Gastroesophageal sphincter (tissue), 4 donors: ENCODE results near the gene PRDM15. TPM values are rescaled to one million over a fixed set of nuclear protein-coding genes. Genes with fewer than 3 reads are reported as not detected.

Experiments
- ATAC-seq: fragments of 150-250 bp; one replicate; pipeline ENCODE4 v1.9.1; 2016; ENCODE audit warnings: mild to moderate bottlenecking, moderate library complexity
- H3K27ac ChIP-seq, 4 donors: fragments of 200-600 bp; sonication (generic) in 3 of 4; 1 replicate in 3 of 4; 2 replicates in 1 of 4; pipeline ENCODE4 v1.5.1; 2016 to 2019
- H3K27me3 ChIP-seq: fragments of 200-600 bp; sonication (generic); one replicate; pipeline ENCODE4 v1.5.1; 2019
- H3K36me3 ChIP-seq, 2 donors: fragments of 200-600 bp; sonication (generic); one replicate each; pipeline ENCODE4 v1.5.1; 2019; ENCODE audit warnings: control low read depth in 1 of 2
- H3K4me1 ChIP-seq, 3 donors: fragments of 200-600 bp; sonication (generic); 1 replicate in 2 of 3; 2 replicates in 1 of 3; pipeline ENCODE4 v1.5.1; 2016 to 2019; ENCODE audit warnings: control low read depth in 2 of 3
- H3K4me3 ChIP-seq, 2 donors: fragments of 200-600 bp; sonication (generic); one replicate each; pipeline ENCODE4 v1.5.1; 2019; ENCODE audit warnings: mild to moderate bottlenecking in 1 of 2, moderate library complexity in 1 of 2
- H3K9me3 ChIP-seq, 3 donors: fragments of 200-600 bp; sonication (generic); one replicate each; pipeline ENCODE4 v1.5.1; 2017 to 2019; ENCODE audit warnings: control low read depth in 2 of 3
- CTCF ChIP-seq, 4 experiments: fragments of 200-600 bp in 2 of 4; fragments of 450-650 bp in 2 of 4; sonication (generic) in 1 of 4; IDR thresholded peaks; one replicate each; pipeline ENCODE4 v1.5.1; 2017 to 2019; ENCODE audit warnings: antibody characterized with exemption in 4 of 4, mild to moderate bottlenecking in 2 of 4, moderate library complexity in 2 of 4
- EP300 ChIP-seq: sonication (generic); formaldehyde crosslinking; IDR thresholded peaks from one replicate; pipeline ENCODE4 v1.6.1; 2017; ENCODE audit warnings: antibody characterized with exemption, mild to moderate bottlenecking
- POLR2A ChIP-seq, 2 donors: fragments of 450-650 bp; IDR thresholded peaks; one replicate each; pipeline ENCODE4 v1.6.1; 2017; ENCODE audit warnings: antibody characterized with exemption in 2 of 2, mild to moderate bottlenecking in 2 of 2, moderate library complexity in 1 of 2
- POLR2AphosphoS5 ChIP-seq: sonication (generic); formaldehyde crosslinking; IDR thresholded peaks from one replicate; pipeline ENCODE4 v1.6.1; 2017; ENCODE audit warnings: antibody characterized with exemption
- WGBS, 2 donors: methylation state at CpG; one replicate each; pipeline ENCODE4 v1.1.5; 2018; ENCODE audit warnings: low coverage in 1 of 2; 5-methylcytosine and 5-hydroxymethylcytosine counted together
- total RNA-seq, 4 donors: library from RNA; depleted of rRNA; stranded (reverse); fragments of >200 nt; gene quantifications; one replicate each; pipeline ENCODE4 v1.1.0, GENCODE V29; 2016

Gene PRDM15
- total RNA-seq, 4 donors from 2014 or later, result 2.9 to 8.2 (median 7.2) TPM

- H3K27me3 ChIP-seq, result peaks cover 69% of the 10 kb centered on the region
- 72 to 86% methylated on average over 5 of the region's 9 CpGs for WGBS, 2 donors
- H3K4me3 ChIP-seq, result no peak overlapping the region
- ATAC-seq, result no peak
- H3K27ac ChIP-seq, result no peak overlapping the region
- TF ChIP-seq CTCF (IDR thresholded peaks at IDR 0.05), result no peak
- TF ChIP-seq EP300, result no peak
- TF ChIP-seq POLR2A (IDR thresholded peaks at IDR 0.05), result no peak
- TF ChIP-seq POLR2AphosphoS5, result no peak
- H3K36me3 ChIP-seq, result no peaks in the 10 kb centered on the region
- H3K4me1 ChIP-seq, result peaks cover 0 to 17% (median 5%) of the 10 kb centered on the region in 3 donors
- H3K9me3 ChIP-seq, result no peaks in the 10 kb centered on the region
These were observed 118.7 kb downstream of the PRDM15 start for GRCh38 chr21:41760411-41760810.

GRCh38 chr21:41759926-41760325 lies 119.2 kb downstream of the PRDM15 start:
- no peak for TF ChIP-seq CTCF (IDR thresholded peaks at IDR 0.05)
- TF ChIP-seq EP300, result no peak
- TF ChIP-seq POLR2A (IDR thresholded peaks at IDR 0.05), result no peak
- TF ChIP-seq POLR2AphosphoS5, result no peak
- no peak overlapping the region for H3K27ac ChIP-seq
- no peak for ATAC-seq
- H3K9me3 ChIP-seq, result no peaks in the 10 kb centered on the region
- H3K4me3 ChIP-seq, result no peak overlapping the region
- peaks cover 64% of the 10 kb centered on the region for H3K27me3 ChIP-seq
- H3K36me3 ChIP-seq, result no peaks in the 10 kb centered on the region
- 75 to 89% methylated on average over 3 of the region's 5 CpGs for WGBS, 2 donors
- H3K4me1 ChIP-seq, result peaks cover 0 to 17% (median 5%) of the 10 kb centered on the region in 3 donors

- H3K9me3 ChIP-seq, result no peaks in the 10 kb centered on the region
- WGBS, 2 donors, result 83 to 91% methylated on average over 1 to 4 of the region's 11 CpGs
- TF ChIP-seq CTCF (IDR thresholded peaks at IDR 0.05), result no peak
- no peak for TF ChIP-seq EP300
- no peak for TF ChIP-seq POLR2AphosphoS5
- TF ChIP-seq POLR2A (IDR thresholded peaks at IDR 0.05), result no peak
- H3K4me1 ChIP-seq, result peaks cover 0 to 17% (median 5%) of the 10 kb centered on the region in 3 donors
- no peak overlapping the region for H3K27ac ChIP-seq
- no peak overlapping the region for H3K4me3 ChIP-seq
- no peaks in the 10 kb centered on the region for H3K36me3 ChIP-seq
- H3K27me3 ChIP-seq, result peaks cover 58% of the 10 kb centered on the region
- no peak for ATAC-seq
These were observed 119.8 kb downstream of the PRDM15 start for GRCh38 chr21:41759214-41759840.

GRCh38 chr21:41758550-41758949 lies 120.6 kb downstream of the PRDM15 start:
- Histone ChIP-seq H3K9me3 (no peaks in the 10 kb centered on the region), H3K27ac (no peak overlapping the region), H3K36me3 (no peaks in the 10 kb centered on the region), H3K4me3 (no peak overlapping the region), H3K27me3 (peaks cover 51% of the 10 kb centered on the region), H3K4me1 (peaks cover 0 to 17% (median 5%) of the 10 kb centered on the region in 3 donors)
- WGBS, 2 donors, result 68 to 75% methylated on average over 4 to 5 of the region's 5 CpGs
- TF ChIP-seq CTCF (IDR thresholded peaks at IDR 0.05), result no peak
- no peak for TF ChIP-seq POLR2AphosphoS5
- TF ChIP-seq EP300, result no peak
- TF ChIP-seq POLR2A (IDR thresholded peaks at IDR 0.05), result no peak
- ATAC-seq, result no peak
